ENCODE results near the gene SLITRK6.
"Not testable (repeated sequence)": the region's sequence is repeated elsewhere in the genome, so short reads cannot be mapped to it uniquely, and the experiment has no call there.

SLITRK6 gene

GRCh38 chr13:85799097-85799582 is at the start of gene SLITRK6:
Gene SLITRK6 (minus strand): TSS chr13:85799419. CDS start chr13:85796508, 2,911 bp downstream.
- DNase-seq (ENCODE audit: low read depth) = no peak

- DNase-seq (ENCODE audit: low read depth) = no peak
Observed at GRCh38 chr13:85847012-85847411, 47.8 kb upstream of the SLITRK6 start.

GRCh38 chr13:85841427-85841826 is 42.2 kb upstream of the SLITRK6 start:
- no peak for DNase-seq (ENCODE audit: low read depth)

GRCh38 chr13:85833921-85834320 is 34.7 kb upstream of the SLITRK6 start:
- no peak for DNase-seq (ENCODE audit: low read depth)

- DNase-seq (ENCODE audit: low read depth) = no peak
Observed at GRCh38 chr13:85828094-85828684, 29.0 kb upstream of the SLITRK6 start.

- no peak for DNase-seq (ENCODE audit: low read depth)
Observed at GRCh38 chr13:85825454-85825853, 26.2 kb upstream of the SLITRK6 start.

GRCh38 chr13:85823832-85824231 is 24.6 kb upstream of the SLITRK6 start:
- DNase-seq (ENCODE audit: low read depth) = no peak

- no peak for DNase-seq (ENCODE audit: low read depth)
Observed at GRCh38 chr13:85819513-85819912, 20.3 kb upstream of the SLITRK6 start.

GRCh38 chr13:85816413-85816812 is 17.2 kb upstream of the SLITRK6 start:
- no peak for DNase-seq (ENCODE audit: low read depth)

GRCh38 chr13:85812282-85812681 is 13.1 kb upstream of the SLITRK6 start:
- no peak for DNase-seq (ENCODE audit: low read depth)

GRCh38 chr13:85808811-85809210 is 9.6 kb upstream of the SLITRK6 start:
- DNase-seq (ENCODE audit: low read depth) = no peak

- no peak for DNase-seq (ENCODE audit: low read depth)
Observed at GRCh38 chr13:85806553-85807175, 7.4 kb upstream of the SLITRK6 start.

GRCh38 chr13:85798556-85798955 is 663 bp downstream of the SLITRK6 start:
- no peak for DNase-seq (ENCODE audit: low read depth)

- DNase-seq (ENCODE audit: low read depth) = no peak
Observed at GRCh38 chr13:85797311-85797710, 1.9 kb downstream of the SLITRK6 start.

GRCh38 chr13:85785205-85785604 is 14.0 kb downstream of the SLITRK6 start:
- DNase-seq (ENCODE audit: low read depth) = no peak

- DNase-seq (ENCODE audit: low read depth) = no peak
Observed at GRCh38 chr13:85772367-85772766, 26.9 kb downstream of the SLITRK6 start.

- no peak for DNase-seq (ENCODE audit: low read depth)
Observed at GRCh38 chr13:85771856-85772255, 27.4 kb downstream of the SLITRK6 start.

GRCh38 chr13:85768946-85769345 is 30.3 kb downstream of the SLITRK6 start:
- DNase-seq (ENCODE audit: low read depth) = no peak

GRCh38 chr13:85755123-85755522 is 44.1 kb downstream of the SLITRK6 start:
- no peak for DNase-seq (ENCODE audit: low read depth)

GRCh38 chr13:85743201-85743770 is 55.9 kb downstream of the SLITRK6 start:
- not testable (repeated sequence) for DNase-seq (ENCODE audit: low read depth)
